Fibroblast of skin of abdomen (primary cell): ENCODE data around the gene PCNT.
"Not testable (repeated sequence)": the region's sequence is repeated elsewhere in the genome, so short reads cannot be mapped to it uniquely, and the experiment has no call there.

Source experiments
- DNase-seq: peaks from one replicate; pipeline ENCODE4 v3.0.0-alpha.2; 2013

The PCNT gene

DNA sequence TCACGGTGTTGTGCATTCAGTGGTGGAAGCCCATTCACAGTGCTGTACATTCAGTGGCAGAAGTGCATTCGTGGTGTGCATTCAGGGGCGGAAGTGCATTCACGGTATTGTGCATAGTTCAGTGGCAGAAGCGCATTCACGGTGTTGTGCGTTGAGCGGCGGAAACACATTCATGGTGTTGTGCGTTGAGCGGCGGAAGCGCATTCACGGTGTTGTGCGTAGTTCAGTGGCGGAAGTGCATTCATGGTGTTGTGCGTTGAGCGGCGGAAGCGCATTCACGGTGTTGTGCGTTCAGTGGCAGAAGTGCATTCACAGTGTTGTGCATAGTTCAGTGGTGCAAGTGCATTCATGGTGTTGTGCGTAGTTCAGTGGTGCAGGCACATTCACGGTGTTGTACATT, 60.6 kb downstream of the PCNT start:
- DNase-seq = no peak

DNA sequence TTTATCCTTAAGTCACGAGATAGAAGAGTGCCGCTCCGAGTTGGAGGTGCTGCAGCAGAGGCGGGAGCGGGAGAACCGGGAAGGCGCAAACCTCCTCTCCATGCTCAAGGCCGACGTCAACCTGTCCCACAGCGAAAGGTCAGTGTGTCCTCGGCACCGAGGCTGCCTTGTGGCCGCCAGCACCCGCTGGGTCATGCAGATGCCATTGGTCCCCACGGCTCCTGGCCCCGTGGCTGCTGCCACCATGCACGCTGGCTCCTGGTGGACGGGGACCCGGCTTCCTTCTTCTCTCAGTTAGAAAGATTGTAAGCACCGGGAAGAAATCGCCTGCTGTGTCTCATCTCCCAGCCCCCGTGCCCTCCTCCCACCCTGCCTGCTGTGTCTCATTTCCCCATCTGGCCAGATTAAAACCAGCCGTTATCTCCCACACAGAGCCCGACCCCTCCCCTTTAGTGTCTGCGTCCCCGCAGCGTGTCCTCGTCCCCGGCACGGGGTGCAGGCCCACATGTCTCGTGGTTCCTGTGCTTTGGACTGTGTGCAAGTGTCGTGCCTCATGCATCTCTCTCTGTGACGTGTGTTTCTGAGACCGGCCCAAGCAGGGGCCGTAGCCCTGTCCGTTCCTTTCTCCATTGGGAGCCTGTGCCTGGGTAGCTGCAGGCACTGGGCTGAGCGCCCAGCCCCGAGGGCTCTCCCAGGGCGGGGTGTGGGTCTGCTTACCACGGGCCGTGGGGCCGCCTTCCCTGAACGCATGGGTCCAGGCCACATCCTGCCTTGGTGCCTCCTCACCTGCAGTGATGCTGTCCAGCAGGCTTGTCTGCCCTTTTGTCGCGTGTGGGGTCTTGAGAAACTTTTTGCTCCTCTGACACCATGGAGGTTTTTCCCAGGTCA, 62.1 kb downstream of the PCNT start:
- DNase-seq = no peak

DNA sequence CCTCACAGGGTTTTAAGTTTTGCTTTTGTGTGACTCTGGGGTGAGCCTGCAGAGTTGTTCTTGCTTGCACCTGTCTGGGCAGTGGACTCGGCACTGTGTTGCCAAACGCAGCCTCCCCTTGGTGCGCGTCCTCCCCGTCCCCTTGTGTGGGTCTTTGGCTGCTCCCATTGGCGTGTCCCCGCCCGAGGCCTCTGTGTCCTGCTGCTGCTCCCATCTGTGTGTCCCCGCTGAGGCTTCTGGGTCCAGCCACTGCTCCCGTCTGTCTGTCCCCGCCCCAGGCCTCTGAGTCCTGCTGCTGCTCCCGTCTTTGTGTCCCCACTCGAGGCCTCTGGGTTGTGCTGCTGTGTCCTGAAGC, 62.8 kb downstream of the PCNT start:
- no peak for DNase-seq

DNA sequence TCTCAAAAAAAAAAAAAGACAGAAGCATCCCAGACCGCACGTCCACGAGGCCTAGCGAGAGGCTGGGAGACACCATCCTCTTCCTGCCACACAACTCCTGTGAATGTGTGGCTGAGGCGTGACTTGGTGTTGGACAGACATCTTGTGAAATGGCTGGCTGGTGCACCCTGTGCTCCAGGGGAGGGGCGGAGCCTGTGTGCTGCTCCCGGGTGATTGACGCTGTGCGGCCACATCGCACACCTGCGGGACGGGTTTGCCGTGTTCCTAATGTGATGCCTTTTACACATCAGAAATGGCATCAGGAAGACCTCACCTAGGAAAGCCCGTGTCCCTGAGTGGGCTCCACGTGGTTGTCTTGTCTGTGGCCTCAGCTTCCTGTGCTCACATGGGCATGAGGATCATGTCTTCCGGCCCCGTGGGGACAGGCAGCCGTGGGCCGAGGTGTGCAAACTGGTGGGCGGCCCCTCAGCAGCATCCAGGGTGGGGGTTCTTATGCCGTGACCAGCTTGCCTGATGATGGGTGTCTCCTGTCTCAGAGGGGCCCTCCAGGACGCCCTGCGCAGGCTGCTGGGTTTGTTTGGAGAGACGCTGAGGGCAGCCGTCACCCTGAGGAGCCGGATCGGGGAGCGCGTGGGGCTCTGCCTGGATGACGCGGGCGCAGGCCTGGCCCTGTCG, 64.4 kb downstream of the PCNT start:
- DNase-seq = no peak

DNA sequence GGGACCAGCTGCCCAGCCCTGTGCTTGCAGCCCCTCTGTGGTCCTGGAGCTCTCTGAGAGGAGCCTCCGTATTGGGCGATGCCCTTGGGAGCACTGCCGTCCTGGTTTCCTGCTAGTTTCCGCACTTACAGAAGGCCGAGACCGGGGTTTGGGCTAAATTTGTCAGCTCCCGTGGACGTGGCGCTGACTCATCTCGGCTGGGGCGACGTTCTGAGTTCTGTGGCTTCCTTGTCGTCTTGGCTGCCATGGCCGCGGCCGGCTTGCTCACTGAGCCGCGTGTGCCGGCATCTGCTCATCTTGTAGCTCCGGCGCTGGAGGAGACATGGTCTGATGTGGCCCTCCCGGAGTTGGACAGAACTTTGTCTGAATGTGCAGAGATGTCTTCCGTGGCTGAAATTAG, 64.9 kb downstream of the PCNT start:
- no peak for DNase-seq

DNA sequence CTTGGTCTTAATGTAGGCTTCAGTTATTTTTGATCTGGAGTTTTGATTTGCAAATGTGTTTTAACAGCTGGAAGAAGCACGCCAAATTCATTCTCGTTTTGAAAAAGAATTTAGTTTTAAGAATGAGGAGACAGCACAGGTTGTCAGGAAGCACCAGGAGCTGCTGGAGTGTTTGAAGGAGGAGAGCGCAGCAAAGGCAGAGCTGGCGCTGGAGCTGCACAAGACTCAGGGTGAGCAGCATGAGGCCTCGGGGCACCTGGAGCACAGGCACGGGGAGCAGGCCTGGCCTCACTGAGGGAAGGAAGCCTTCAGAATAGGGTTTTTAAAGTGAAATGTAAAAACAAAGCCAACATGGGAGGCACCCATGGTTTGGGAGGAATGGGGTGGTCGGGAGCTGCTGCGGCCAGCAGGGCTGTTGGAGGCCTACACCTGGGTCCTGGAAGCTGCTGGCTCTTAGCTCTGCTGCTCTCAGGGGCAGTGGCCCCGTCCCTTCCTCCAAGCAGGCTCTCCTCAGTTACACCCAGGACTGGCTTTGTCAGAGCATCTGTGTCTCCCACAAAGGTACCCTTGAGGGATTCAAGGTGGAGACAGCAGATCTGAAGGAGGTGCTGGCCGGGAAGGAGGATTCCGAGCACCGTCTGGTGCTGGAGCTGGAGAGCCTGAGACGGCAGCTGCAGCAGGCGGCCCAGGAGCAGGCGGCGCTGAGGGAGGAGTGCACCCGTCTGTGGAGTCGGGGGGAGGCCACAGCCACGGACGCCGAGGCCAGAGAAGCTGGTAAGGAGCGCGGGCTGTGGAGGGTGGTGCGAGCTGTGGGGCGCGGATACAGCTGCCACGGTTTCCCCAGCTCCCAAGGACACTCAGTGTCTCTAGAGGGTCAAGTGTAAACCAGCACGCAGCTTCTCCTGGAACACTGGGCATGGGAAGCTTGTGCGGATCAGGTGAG, 66.9 kb downstream of the PCNT start:
- DNase-seq = no peak

DNA sequence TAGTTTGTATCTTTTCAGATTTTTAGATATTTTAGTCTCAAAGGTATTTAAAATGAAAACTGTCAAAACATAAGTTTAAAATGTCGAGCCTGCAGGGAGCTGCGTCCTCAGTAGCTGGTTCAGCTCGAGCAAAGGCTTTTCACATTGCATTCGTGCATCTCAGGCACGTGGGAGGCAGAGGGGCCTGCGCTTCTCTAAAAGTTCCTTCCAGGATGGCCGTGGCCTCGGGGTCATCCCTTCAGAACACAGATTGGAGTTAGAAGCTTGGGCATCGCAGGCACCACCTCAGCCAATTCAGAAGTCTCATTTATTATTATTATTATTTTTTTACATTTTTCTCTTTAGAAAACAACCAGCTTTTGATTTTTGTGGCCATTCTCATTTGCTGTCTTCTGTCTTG, 67.8 kb downstream of the PCNT start:
- DNase-seq = no peak

DNA sequence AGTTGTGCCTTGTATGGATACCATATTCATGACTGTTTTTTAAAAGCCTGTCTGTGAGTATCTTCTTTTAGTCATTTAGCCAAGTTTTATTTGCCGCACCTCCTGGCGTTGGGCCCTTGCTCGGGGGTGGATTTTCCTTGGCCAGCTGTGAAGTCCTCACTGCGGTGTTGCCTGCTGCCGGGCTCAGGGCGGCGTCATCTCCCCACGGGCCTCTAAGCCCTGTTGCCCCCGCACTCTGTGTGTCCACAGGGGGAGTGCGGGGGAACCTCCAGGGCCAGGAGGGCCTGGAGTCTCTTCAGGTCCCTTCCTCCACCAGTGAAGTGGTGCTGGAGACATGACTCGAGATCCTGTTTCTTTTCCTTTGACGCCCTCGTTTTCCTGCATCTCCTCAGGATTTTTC, 69.0 kb downstream of the PCNT start:
- peak; percentile 24 for DNase-seq

DNA sequence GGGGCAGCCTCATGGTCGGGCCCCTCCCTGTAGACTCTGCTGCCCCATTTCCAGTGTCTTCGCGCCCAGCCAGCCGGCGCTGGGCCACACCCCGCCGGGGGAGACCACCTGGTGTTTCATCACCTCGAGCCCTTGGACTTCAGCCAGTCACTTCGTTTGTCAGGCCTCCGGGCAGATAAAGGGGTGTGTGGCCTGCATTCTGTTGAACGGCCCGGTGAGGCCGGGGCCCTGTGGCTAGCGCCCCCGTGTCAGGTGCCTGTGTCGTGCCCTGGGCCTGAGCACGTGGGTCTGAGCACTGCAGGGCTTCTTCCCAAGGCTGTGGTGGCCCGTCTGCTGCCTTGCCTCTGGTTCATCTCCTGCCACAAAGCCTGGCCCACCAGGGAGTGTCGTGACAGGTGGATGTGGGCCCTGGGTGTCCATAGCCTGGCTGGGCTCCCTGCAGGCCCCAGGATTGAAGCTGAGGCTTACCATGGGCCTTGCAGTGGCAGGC, 69.5 kb downstream of the PCNT start:
- DNase-seq = no peak

DNA sequence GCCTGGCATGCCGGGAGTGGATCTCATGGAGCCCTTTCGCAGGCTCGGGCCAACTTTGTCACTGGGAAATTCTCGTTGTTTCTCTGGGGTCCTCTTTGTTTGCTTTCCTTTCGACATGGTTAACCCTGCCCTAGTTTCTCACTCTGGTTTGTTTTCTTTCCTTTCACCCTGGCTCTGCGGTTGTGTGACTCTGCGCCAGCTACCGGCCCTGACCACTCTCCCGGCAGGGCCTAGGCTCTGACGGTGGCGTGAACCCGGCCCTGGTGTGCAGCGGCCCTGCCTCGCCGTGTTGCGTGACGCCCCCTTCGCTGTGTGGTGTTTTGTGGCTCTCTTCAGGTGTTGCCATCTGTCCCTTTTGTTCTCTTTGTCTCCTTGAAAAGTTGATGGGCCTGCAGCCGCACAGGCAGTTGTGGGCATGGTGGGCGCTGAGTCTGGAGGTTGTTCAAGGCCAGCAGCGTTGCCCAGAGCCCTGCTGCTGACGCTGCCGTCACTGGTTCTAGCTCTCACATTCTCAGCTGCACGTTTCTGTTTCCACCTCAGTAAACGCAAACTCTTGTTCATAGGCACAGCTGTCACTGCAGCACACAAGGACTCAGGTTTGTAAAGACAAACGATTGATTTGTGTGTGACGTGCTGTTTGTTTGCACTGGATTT, 70.1 kb downstream of the PCNT start:
- no peak for DNase-seq

DNA sequence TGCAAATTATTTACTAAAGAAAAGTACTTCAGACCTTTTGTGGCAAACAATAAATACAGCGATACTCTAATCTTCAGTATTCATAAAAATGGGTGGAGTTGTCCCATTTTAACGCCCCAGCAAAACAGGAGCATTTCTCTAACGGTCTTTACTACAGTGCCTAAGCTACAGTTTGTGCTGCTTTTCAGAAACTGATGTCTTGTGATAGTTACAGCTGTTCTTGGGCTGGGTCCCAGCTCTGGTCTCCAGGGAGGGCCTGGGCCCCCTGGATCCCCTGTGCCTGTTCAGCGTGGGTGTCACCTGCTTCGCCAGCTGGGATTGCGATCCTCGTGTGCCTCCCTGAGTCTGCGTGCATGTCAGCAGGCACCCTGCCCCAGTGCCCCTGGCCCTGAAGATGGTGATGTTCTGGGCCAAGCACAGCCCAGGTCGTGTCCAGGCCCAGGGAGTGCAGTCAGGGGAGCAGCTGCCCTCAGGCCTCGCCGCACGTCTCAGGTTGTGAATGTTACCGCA, 70.7 kb downstream of the PCNT start:
- DNase-seq = no peak

DNA sequence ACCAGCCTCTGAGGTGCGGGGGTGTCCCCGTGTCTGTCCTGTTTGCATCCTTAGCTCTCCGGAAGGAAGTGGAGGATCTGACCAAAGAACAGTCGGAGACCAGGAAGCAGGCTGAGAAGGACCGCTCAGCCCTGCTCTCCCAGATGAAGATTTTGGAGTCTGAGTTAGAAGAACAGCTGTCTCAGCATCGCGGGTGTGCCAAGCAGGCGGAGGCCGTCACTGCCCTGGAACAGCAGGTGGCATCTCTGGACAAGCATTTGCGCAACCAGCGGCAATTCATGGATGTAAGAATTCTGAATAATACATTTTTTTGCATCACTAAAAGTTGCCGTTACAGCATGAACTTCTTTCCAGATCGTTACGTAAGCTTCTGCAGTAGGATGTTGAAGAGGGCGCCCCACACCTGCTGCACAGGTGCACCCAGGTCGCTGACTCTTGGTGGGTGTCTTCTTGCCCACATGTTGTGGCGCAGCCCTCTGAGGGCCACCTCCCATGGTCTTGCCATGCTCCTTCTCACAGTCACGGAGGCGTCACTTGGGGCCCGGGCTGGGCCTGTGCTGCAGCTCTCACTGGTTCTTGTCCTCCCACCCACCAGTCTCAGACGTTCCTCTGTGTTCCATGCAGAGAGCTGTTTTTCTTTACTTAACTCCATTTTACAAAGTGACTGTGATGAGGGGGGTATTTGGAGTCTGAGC, 73.4 kb downstream of the PCNT start:
- no peak for DNase-seq

DNA sequence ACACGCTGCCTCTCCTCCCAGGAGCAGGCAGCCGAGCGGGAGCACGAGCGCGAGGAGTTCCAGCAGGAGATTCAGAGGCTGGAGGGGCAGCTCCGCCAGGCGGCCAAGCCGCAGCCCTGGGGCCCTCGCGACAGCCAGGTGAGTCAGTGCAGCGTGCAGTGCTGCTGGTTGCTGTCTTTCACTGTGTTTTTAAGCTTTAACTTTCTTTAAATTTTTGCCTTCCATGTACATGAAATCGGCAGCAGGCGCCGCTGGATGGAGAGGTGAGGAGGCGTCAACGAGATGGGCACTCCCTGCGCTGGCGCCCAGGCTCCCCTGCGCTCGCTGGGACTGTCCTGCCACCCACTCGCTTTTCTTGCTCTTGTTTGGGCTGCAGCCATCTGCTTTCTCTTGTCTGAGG, 74.0 kb downstream of the PCNT start:
- DNase-seq = no peak

DNA sequence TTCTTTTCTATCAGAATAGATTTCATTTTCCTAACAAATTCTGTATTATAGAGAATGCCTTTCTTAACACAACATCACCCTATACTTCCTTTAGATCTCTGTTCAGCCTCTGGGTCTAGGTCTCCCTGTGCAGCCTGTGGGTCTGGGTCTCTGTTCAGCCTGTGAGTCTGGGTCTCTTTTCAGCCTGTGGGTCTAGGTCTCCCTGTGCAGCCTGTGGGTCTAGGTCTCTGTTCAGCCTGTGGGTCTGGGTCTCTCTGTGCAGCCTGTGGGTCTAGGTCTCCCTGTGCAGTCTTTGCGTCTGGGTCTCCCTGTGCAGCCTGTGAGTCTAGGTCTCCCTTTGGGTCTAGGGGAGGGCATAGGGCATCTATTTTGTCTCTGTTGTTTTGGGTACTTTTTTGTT, 75.2 kb downstream of the PCNT start:
- DNase-seq = no peak

DNA sequence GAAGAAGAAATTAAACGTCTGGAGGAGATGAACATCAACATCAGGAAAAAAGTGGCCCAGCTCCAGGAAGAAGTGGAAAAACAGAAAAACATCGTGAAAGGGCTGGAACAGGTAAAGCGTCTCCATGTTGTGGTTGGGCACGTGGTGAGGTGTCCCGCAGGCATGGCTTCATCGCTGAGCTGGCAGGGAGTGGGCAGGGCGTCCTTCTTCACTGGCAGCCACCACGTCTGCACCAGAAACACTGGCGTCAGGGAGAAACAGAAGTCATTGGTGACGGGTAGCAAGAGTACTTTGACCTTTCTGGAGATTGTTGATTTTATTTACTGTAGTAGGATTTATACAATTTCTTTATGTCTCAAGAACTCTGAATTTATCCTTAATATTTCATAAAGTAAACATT, 75.7 kb downstream of the PCNT start:
- DNase-seq = no peak

DNA sequence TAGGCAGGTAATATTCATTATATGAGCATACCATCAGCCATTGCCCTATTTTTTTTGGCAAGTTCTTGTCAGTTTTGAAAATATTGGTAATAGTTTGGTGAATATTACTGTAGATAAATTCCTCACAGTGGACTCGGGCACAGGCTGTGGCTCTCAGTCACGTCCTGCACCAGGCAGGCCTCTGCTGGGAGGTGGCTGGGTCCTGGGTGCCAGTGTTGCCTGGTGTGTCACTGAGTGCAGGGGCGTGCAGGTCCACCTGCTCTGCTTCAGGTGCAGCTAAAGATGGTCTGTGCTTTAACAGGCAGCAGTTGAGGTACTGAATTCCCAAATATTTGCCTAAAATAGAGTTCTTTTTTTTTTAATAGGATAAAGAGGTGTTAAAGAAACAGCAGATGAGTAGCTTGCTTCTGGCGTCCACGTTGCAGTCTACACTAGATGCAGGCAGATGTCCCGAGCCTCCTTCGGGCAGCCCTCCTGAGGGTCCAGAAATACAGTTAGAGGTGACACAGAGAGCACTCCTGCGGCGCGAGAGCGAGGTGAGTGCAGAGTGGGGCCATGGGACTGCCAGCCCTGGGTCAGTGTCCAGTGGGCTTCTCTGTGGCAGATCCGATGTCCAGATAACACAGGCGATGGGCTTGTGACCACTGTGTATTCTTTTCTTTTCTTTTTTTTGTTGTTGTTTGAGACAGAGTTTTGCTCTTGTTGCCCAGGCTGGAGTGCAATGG, 77.4 kb downstream of the PCNT start:
- DNase-seq = no peak

DNA sequence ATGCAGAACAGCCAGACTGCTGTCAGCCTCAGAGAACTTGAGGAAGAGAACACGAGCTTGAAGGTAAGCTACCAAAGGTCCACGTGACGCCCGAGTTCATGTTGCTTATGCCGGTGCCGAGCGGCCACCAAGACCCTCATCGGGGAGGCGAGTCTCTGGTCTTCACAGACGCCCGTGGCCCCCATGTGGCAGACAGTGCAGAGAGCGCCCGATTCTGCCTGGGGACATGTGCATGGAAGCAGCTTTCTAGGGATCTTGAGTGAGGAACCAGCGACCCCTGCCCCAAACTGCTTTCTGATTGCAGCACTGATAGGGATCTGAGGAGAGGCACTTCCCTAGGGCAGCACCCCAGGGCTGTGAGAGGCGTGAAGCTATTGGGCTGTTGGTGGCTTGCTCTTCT, 78.5 kb downstream of the PCNT start:
- DNase-seq = no peak

DNA sequence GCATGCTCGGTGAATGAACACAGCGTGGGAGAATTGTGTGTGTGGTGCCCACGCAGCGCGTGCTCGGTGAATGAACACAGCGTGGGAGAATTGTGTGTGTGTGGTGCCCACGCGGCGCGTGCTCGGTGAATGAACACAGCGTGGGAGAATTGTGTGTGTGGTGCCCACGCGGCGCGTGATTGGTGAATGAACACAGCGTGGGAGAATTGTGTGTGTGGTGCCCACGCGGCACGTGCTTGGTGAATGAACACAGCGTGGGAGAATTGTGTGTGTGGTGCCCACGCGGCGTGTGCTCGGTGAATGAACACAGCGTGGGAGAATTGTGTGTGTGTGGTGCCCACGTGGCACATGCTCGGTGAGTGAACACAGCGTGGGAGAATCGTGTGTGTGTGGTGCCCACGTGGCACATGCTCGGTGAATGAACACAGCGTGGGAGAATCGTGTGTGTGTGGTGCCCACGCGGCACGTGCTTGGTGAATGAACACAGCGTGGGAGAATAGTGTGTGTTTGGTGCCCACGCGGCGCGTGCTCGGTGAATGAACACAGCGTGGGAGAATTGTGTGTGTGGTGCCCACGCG, 79.4 kb downstream of the PCNT start:
- not testable (repeated sequence) for DNase-seq

DNA sequence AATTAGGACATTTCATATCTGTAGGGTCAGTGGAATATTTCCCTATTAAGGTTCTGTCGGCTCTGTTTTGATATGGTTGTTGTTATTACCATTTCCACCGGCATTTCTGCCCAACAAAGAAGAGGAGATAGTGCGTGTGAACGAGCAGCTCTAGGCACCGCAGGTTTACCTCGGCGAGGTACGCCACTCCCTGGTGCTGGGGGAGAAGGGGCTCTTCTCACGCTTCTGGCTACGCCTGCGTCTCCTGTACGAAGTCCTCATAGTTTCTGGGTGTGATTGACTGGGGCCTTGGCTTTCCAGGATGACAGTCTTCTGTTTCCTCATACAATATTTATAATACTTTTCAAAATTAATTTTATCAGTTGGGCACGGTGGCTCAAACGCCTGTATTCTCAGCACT, 80.3 kb downstream of the PCNT start:
- DNase-seq = no peak

DNA sequence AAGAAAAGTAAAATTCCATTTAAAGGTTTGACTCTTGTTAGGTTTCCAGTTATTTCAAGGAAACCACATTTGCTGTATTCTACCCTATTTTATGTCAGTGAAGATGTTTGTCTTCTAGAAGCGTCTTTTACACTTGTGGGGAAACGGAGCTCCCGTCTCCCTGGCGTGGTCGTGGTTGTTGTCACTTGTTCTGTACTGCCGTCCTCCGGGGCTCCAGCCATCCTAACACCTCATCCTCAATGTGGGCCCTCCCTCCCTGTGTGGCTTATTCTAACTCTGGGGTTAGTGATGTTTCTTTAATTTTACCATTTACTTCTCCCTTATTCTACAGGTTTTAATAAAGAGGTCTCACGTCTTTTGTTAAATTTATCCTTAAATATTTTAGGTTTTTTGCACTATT, 82.0 kb downstream of the PCNT start:
- no peak for DNase-seq
